Peyer's patch (tissue), 4 donors: ENCODE data around the gene FMNL3.
A peak's percentile ranks its signal among the peaks of the same experiment; 100 is the strongest.

ENCODE experiments used
- POLR2A ChIP-seq, 2 donors: fragments of 450-650 bp; IDR thresholded peaks; one replicate each; pipeline ENCODE4 v1.5.1; 2017; ENCODE audit warnings: antibody characterized with exemption in 2 of 2, mild to moderate bottlenecking in 2 of 2, moderate library complexity in 2 of 2
- TF ChIP-seq, protein P1 (sequence below), 6 experiments: fragments of 450-650 bp in 4 of 6; fragments of 200-600 bp in 2 of 6; sonication (generic) in 1 of 6; IDR thresholded peaks; one replicate each; pipeline ENCODE4 v1.5.1; 2017 to 2019; ENCODE audit warnings: antibody characterized with exemption in 6 of 6, mild to moderate bottlenecking in 3 of 6, moderate library complexity in 1 of 6

DNA sequence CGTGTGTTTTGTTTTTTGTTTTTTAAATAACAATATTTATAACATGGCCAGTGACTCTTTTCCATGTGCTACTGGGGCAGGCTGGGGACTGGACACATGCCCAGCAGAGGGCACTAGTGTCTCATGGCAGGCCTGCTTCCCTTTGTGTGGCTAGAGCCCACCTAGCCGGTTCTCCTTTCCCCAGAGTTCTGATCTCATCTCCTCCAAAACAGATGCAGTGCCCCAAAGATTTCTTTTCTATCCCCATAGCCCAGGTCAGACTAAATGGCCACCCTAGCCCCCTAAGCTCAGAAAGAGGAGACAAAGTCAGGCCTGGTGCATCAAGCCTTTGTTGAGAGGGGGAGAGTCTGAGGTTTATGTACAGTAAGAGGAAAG, 62.6 kb downstream of the FMNL3 start:
- TF ChIP-seq, protein P1, sequence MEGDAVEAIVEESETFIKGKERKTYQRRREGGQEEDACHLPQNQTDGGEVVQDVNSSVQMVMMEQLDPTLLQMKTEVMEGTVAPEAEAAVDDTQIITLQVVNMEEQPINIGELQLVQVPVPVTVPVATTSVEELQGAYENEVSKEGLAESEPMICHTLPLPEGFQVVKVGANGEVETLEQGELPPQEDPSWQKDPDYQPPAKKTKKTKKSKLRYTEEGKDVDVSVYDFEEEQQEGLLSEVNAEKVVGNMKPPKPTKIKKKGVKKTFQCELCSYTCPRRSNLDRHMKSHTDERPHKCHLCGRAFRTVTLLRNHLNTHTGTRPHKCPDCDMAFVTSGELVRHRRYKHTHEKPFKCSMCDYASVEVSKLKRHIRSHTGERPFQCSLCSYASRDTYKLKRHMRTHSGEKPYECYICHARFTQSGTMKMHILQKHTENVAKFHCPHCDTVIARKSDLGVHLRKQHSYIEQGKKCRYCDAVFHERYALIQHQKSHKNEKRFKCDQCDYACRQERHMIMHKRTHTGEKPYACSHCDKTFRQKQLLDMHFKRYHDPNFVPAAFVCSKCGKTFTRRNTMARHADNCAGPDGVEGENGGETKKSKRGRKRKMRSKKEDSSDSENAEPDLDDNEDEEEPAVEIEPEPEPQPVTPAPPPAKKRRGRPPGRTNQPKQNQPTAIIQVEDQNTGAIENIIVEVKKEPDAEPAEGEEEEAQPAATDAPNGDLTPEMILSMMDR (IDR thresholded peaks at IDR 0.05) = peak; percentile 75 to 94 (median 90)
- no peak for TF ChIP-seq POLR2A (IDR thresholded peaks at IDR 0.05)
